Gastrocnemius medialis (tissue), 4 donors: Measurements from ENCODE around the gene DNAJC8.

ENCODE experiments used
- POLR2A ChIP-seq, 2 donors: fragments of 450-650 bp; IDR thresholded peaks; one replicate each; pipeline ENCODE4 v1.6.1; 2017; ENCODE audit warnings: antibody characterized with exemption in 2 of 2, mild to moderate bottlenecking in 2 of 2, moderate library complexity in 2 of 2
- TF ChIP-seq, protein P1 (sequence below), 5 experiments: fragments of 450-650 bp in 3 of 5; fragments of 200-600 bp in 2 of 5; sonication (generic) in 2 of 5; IDR thresholded peaks in 4 of 5; conservative IDR thresholded peaks in 1 of 5; 1 replicate in 4 of 5; 2 replicates in 1 of 5; pipeline ENCODE4 v1.5.1; 2016 to 2019; ENCODE audit warnings: antibody characterized with exemption in 5 of 5, mild to moderate bottlenecking in 3 of 5, moderate library complexity in 3 of 5

DNA sequence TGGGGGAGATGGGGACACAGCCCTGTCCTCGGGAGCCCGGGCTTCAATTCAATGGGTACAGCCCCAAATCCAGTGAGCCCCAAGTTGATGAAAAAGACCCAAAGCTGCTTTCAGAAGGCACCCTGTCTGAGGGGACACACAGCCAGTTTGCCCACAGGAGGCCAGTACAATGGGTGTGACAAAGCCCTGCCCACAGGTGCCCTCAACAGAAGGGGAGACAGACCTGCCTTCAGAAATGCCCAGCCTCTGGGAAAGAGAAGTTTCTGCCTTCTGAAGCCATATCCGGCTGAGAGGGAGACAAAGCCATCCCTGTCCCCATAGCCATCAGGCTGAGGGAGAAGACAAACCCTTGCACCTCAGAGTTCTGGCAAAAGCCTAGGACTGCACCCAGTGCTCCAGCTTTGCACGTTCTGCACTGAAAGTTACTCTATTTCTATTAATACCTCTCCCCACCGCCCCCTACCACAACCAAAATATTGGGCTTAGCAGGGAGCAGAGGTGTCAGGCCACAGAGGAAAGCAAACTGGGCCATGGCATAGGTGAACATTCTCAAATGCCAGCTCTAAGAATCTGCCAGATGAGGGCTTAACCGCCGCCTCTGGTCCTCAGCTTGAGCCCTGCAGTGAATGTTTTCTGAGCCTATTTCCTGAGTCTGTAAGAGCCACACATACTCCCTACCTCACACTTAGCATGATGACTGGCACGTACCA, 38.3 kb downstream of the DNAJC8 start:
- TF ChIP-seq, protein P1, sequence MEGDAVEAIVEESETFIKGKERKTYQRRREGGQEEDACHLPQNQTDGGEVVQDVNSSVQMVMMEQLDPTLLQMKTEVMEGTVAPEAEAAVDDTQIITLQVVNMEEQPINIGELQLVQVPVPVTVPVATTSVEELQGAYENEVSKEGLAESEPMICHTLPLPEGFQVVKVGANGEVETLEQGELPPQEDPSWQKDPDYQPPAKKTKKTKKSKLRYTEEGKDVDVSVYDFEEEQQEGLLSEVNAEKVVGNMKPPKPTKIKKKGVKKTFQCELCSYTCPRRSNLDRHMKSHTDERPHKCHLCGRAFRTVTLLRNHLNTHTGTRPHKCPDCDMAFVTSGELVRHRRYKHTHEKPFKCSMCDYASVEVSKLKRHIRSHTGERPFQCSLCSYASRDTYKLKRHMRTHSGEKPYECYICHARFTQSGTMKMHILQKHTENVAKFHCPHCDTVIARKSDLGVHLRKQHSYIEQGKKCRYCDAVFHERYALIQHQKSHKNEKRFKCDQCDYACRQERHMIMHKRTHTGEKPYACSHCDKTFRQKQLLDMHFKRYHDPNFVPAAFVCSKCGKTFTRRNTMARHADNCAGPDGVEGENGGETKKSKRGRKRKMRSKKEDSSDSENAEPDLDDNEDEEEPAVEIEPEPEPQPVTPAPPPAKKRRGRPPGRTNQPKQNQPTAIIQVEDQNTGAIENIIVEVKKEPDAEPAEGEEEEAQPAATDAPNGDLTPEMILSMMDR (IDR thresholded peaks at IDR 0.05 in 4 of 5, conservative IDR thresholded peaks at IDR 0.05 in 1 of 5) = no peak
- no peak for TF ChIP-seq POLR2A (IDR thresholded peaks at IDR 0.05)
